GM19397 (cell line): ENCODE results near the gene GLT8D1.
"Not testable (repeated sequence)": the region's sequence is repeated elsewhere in the genome, so short reads cannot be mapped to it uniquely, and the experiment has no call there.

ENCODE experiments used
- ATAC-seq: cut with Tn5 transposase; IDR thresholded peaks from one replicate; pipeline ENCODE4 v1.9.1; 2021; ENCODE audit warnings: mild to moderate bottlenecking, moderate library complexity; ENCODE audit not compliant: unreplicated experiment

Gene GLT8D1

DNA sequence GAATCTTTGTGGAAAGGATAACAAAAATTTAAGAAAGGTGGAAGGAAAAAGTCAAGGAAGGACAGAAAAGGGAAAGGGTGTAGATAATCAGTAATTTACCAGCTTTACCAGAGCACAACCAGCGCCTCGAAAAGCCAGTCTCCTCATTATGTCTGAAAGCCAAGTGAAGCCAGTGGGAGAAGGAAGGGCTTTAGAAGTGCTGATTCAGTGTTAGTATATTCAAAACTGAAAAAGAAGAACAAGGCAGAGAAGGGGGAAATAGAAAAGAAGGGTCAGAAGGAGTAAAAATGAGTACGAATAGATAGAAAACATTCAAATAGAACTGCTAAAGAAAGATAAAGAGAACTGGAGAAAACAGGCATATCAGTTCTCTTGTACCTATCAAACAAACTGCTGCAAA, 24.0 kb downstream of the GLT8D1 start:
- no peak for ATAC-seq

DNA sequence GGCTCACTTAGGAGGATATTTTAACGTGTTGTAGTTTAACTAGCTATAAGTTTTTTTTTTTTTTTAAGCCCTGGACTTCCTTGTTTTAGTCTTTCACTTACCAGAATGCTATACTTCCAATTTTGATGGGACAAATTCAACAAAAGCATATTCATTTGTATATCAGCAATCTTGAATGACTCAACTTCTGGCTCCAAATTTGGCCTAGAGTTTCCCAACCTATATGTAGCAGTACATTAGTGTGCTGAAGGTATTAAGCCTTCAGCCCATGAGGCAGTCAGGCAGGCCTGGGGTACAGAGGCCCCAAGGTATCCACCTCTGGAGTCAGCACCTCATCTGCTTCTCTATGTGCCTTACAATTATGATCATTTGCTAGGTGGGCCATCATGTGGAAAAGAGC, 25.8 kb downstream of the GLT8D1 start:
- no peak for ATAC-seq

GRCh38 chr3:52679199-52679538, 26.4 kb downstream of the GLT8D1 start:
- ATAC-seq = no peak

DNA sequence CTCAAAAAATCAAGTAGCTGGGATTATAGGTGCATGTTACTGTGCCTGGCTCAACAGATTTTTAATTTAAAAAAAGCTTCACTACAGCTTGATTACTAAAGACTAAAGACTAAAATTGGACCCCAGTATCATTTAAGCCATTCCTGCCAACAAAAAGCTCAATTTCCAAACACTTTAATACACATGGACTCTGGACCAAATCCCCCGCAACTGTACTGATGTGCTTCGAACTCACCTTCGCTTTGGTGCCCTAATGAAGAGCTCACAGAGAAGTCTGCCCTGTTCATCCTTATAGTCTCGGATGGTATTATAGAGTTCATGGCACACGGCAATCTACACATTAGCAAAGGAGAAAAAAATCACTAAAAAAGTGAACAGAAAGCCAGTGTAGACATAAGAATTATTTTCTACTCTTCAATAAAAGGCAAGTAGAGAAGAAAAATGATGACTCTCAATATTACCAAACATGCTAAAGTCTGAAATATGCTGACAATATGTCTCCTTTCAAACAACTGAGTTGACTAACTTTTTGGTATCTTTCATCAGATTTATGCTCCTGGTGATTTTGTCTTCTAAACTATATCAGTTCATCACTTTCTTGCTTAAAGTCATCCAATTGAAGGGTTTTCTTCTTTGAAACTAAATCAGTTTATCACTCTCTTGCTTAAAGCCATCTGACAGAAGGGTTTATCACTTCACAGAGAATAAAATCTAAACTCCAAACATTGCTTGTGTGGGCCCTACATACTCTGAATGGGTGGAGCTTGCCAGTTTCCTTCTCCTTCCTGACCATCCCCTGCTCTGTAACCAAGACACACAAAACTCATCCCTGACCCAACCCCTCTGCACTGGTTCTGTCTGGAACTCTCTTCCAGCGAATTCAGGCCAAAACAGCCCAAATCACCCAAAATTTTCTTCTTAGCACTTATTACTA, 27.1 kb downstream of the GLT8D1 start:
- no peak for ATAC-seq

GRCh38 chr3:52676201-52676600, 29.4 kb downstream of the GLT8D1 start:
- not testable (repeated sequence) for ATAC-seq

DNA sequence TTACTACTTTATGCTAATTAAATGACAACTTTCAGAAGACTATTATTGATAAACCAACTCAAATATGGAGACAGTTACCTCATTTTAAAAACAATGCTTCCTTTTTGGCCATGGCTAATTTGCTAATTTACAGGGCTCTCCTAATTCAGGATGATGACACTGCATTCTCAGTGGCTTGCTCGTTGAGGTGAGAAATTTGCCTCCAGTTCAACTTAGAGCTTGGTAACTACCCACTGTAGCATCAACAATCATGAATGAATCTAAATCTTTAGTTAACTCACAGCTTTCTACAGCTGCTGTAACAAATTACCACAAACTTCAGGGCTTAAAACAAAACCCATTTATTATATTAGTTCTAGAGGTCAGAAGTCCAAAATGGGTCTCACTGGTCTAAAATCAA, 33.9 kb downstream of the GLT8D1 start:
- no peak for ATAC-seq

- ATAC-seq = peak; percentile 73
Measured at GRCh38 chr3:52670621-52671521, 34.7 kb downstream of the GLT8D1 start.

DNA sequence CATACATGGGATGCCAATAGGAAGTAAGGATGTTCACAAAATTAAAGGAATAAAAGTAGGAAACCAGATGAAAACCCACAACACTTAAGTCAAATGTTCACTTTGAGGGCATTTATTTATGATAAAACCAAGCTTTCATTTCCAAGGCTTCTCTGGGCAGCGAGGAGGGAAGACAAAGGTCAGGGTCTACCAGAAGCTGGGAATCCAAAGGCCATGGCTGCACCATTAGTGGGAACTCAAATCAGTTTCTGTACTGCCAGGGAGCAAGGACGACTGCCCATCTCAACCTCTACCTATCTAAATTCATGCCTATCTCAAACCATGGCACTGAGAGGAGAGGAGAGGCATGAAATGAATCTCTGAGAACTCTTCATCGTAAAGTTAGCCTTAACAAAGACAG, 42.5 kb downstream of the GLT8D1 start:
- no peak for ATAC-seq

DNA sequence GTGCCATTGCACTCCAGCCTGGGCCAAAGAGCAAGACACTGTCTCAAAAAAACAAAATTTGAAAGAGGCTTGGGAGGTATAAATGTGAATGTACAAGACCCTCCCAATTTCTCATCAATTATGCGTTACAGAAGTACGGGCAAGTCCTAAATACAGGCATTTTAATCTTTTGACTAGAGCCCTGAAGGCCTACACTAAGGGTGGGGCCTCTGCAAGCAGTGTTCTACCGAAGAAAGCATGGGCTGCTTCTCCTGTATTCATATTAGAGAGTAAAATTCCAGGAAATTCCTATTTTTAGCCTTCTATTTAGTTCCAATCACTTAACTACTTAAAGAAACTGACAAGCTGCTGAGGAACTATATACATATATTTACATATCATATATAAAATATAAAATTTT, 45.5 kb downstream of the GLT8D1 start:
- ATAC-seq = no peak

GRCh38 chr3:52655895-52656294, 49.7 kb downstream of the GLT8D1 start:
- no peak for ATAC-seq

GRCh38 chr3:52651592-52651991, 54.0 kb downstream of the GLT8D1 start:
- ATAC-seq = no peak

DNA sequence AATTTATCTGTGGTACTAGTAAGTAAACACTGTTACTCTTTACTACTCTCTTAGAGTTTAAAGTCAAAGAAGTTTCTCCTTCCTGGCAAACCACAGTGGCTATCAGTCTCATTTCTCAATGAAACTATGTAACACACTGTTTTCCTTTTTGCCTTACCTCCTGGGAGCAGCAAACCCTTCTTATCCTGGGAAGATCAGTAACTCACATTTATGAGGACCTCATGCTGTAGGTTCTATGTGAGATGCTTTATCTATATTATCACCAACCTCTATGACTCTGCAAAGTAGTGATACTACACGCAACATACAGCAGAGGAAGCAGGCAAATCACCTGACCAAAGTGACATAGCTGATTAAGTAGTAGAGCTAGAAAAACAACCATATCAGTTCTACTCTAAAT, 55.2 kb downstream of the GLT8D1 start:
- ATAC-seq = no peak

DNA sequence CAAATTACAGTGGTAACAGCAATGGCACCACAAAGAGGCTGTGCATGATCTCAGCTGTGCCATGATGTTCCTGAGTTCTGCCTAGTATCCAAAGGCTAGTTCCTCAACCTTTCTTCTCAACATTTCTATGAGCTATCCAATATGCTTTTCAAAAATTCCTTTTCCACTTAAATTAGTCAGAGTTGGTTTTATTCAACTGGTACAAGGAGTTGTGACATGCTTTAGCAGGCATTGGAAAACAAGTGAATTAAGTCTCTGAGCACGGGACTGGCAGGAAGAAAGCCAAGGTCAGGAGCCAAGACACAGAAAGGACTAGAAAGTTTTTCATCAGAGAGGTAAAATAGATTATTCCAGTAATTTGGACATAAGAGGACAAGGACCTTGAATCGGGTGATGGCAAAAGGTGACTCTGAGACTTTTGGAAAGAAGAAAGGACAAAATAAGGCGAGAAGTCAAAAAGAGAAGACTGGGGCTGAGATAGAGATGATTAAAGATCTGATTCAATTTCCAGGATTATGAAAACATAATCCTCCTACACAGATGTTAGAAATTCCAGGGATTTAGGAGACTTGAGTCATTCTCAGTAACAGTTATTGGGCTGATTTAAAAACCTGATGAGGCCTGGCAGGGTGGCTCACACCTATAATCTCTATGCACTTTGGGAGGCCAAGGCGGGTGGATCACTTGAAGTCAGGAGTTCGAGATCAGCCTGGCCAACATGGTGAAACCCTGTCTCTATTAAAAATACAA, 56.0 kb downstream of the GLT8D1 start:
- no peak for ATAC-seq

DNA sequence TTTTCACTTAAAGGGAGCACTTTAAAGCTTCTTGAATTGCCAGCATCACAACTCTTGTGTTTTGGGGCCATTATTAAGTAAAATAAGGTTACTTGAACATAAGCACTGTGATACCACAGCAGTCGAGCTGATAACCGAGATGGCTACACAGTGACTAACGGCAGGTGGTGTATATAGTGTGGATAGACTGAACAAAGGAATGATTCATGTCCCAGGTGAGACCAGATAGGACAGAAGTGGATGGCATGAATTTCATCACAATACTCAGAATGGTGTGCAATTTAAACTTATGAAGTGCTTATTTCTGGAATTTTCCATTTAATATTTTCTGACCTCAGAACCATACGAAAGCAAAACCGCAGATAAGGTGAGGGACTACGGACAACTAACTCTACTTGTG, 60.0 kb downstream of the GLT8D1 start:
- ATAC-seq = no peak
